HEK293 (cell line): Measurements from ENCODE around the gene SPEG.

ENCODE experiments used
- CTCF ChIA-PET: fragments of 350-600 bp; formaldehyde crosslinking; extraction: SDS; loops from one replicate; lab custom pipeline; 2021; ENCODE audit warnings: antibody characterized with exemption; lab: Yijun Ruan, JAX
- POLR2A ChIA-PET: fragments of 300-600 bp; formaldehyde crosslinking; extraction: SDS; loops from one replicate; lab custom pipeline; 2020; ENCODE audit warnings: antibody characterized with exemption, inconsistent platforms; lab: Yijun Ruan, JAX
- H3K27ac ChIP-seq: fragments of 200-500 bp; sonication (Bioruptor generic); 2 replicates; pipeline ENCODE4 v1.5.1; 2014; ENCODE audit warnings: low read depth, low read length, control low read depth, inconsistent platforms; ENCODE audit errors: extremely low read depth
- H3K36me3 ChIP-seq, 2 experiments: fragments of 200-500 bp in 1 of 2; sonication (Bioruptor generic) in 1 of 2; 1 replicate in 1 of 2; 2 replicates in 1 of 2; pipeline ENCODE4 v1.5.1; 2014 to 2017; ENCODE audit warnings: inconsistent platforms in 2 of 2, low read length in 2 of 2; ENCODE audit not compliant: control insufficient read depth in 2 of 2, insufficient read depth in 1 of 2
- H3K4me1 ChIP-seq: fragments of 200-500 bp; sonication (Bioruptor generic); 2 replicates; pipeline ENCODE4 v1.5.1; 2014; ENCODE audit warnings: mild to moderate bottlenecking, low read length, inconsistent platforms; ENCODE audit not compliant: control insufficient read depth, insufficient read depth
- H3K4me3 ChIP-seq: 2 replicates; pipeline ENCODE4 v1.5.1; 2011; ENCODE audit warnings: low read depth, mild to moderate bottlenecking, control low read depth, low read length, moderate library complexity
- H3K9me3 ChIP-seq: fragments of 200-500 bp; sonication (Bioruptor generic); 2 replicates; pipeline ENCODE4 v1.5.1; 2014; ENCODE audit warnings: low read depth, low read length, inconsistent platforms; ENCODE audit not compliant: control insufficient read depth, insufficient read depth
- BCL11B ChIP-seq: fragments of 450-650 bp; formaldehyde crosslinking; IDR thresholded peaks from 2 replicates; pipeline ENCODE4 v1.5.1; 2016; ENCODE audit warnings: low read depth, missing biosample characterization, missing genetic modification characterization
- FEZF1 ChIP-seq: fragments of 450-650 bp; formaldehyde crosslinking; IDR thresholded peaks from 2 replicates; pipeline ENCODE4 v1.5.1; 2016; ENCODE audit warnings: missing biosample characterization, missing genetic modification characterization
- GLI4 ChIP-seq: fragments of 450-650 bp; formaldehyde crosslinking; IDR thresholded peaks from 2 replicates; pipeline ENCODE4 v1.5.1; 2016; ENCODE audit warnings: missing biosample characterization, missing genetic modification characterization
- KLF1 ChIP-seq: fragments of 450-650 bp; formaldehyde crosslinking; IDR thresholded peaks from 2 replicates; pipeline ENCODE4 v1.5.1; 2016; ENCODE audit warnings: missing biosample characterization, missing genetic modification characterization
- MEIS1 ChIP-seq: sonication (generic); formaldehyde crosslinking; IDR thresholded peaks from 2 replicates; pipeline ENCODE4 v1.8.1; 2022; ENCODE audit warnings: missing genetic modification reagents, mild to moderate bottlenecking, borderline replicate concordance
- MZF1 ChIP-seq: fragments of 450-650 bp; formaldehyde crosslinking; IDR thresholded peaks from 2 replicates; pipeline ENCODE4 v1.5.1; 2017; ENCODE audit warnings: missing biosample characterization, missing genetic modification characterization, borderline replicate concordance
- SCRT1 ChIP-seq: fragments of 450-650 bp; formaldehyde crosslinking; IDR thresholded peaks from 2 replicates; pipeline ENCODE4 v1.5.1; 2016; ENCODE audit warnings: missing biosample characterization, missing genetic modification characterization, borderline replicate concordance
- SCRT2 ChIP-seq: fragments of 450-650 bp; formaldehyde crosslinking; IDR thresholded peaks from 2 replicates; pipeline ENCODE4 v1.5.1; 2016; ENCODE audit warnings: missing biosample characterization, missing genetic modification characterization
- ZBTB8A ChIP-seq: fragments of 450-650 bp; formaldehyde crosslinking; IDR thresholded peaks from 2 replicates; pipeline ENCODE4 v1.5.1; 2016; ENCODE audit warnings: missing biosample characterization, missing genetic modification characterization
- ZNF112 ChIP-seq: fragments of 450-650 bp; formaldehyde crosslinking; IDR thresholded peaks from 2 replicates; pipeline ENCODE4 v1.5.0; 2017; ENCODE audit warnings: missing biosample characterization, missing genetic modification characterization
- ZNF133 ChIP-seq: fragments of 450-650 bp; formaldehyde crosslinking; IDR thresholded peaks from 2 replicates; pipeline ENCODE4 v1.5.1; 2016; ENCODE audit warnings: missing biosample characterization, missing genetic modification characterization
- ZNF302 ChIP-seq: fragments of 450-650 bp; formaldehyde crosslinking; IDR thresholded peaks from 2 replicates; pipeline ENCODE4 v1.5.1; 2016; ENCODE audit warnings: missing biosample characterization, missing genetic modification characterization, low read depth
- ZNF311 ChIP-seq: fragments of 450-650 bp; formaldehyde crosslinking; IDR thresholded peaks from 2 replicates; pipeline ENCODE4 v1.5.1; 2017; ENCODE audit warnings: missing biosample characterization, missing genetic modification characterization, borderline replicate concordance
- ZNF404 ChIP-seq: fragments of 450-650 bp; formaldehyde crosslinking; IDR thresholded peaks from 2 replicates; pipeline ENCODE4 v1.5.1; 2017; ENCODE audit warnings: missing biosample characterization, missing genetic modification characterization
- ZNF423 ChIP-seq: fragments of 450-650 bp; formaldehyde crosslinking; IDR thresholded peaks from 2 replicates; pipeline ENCODE4 v1.5.1; 2016; ENCODE audit warnings: missing biosample characterization, missing genetic modification characterization
- ZNF521 ChIP-seq: fragments of 450-650 bp; formaldehyde crosslinking; IDR thresholded peaks from 2 replicates; pipeline ENCODE4 v1.5.1; 2017; ENCODE audit warnings: missing biosample characterization, mild to moderate bottlenecking, missing genetic modification characterization
- ZNF530 ChIP-seq: fragments of 450-650 bp; formaldehyde crosslinking; IDR thresholded peaks from 2 replicates; pipeline ENCODE4 v1.5.1; 2016; ENCODE audit warnings: low read depth, missing biosample characterization, missing genetic modification characterization
- ZNF544 ChIP-seq: fragments of 450-650 bp; formaldehyde crosslinking; IDR thresholded peaks from 2 replicates; pipeline ENCODE4 v1.5.0; 2017; ENCODE audit warnings: missing biosample characterization, missing genetic modification characterization
- ZNF561 ChIP-seq: fragments of 450-650 bp; IDR thresholded peaks from 2 replicates; pipeline ENCODE4 v1.5.1; 2018; ENCODE audit warnings: missing biosample characterization, missing genetic modification characterization, borderline replicate concordance
- ZNF600 ChIP-seq: fragments of 450-650 bp; formaldehyde crosslinking; IDR thresholded peaks from 2 replicates; pipeline ENCODE4 v1.5.1; 2016; ENCODE audit warnings: missing biosample characterization, missing genetic modification characterization
- ZNF707 ChIP-seq: fragments of 450-650 bp; formaldehyde crosslinking; IDR thresholded peaks from 2 replicates; pipeline ENCODE4 v1.5.1; 2016; ENCODE audit warnings: missing biosample characterization, missing genetic modification characterization
- ZNF777 ChIP-seq: fragments of 450-650 bp; formaldehyde crosslinking; IDR thresholded peaks from 2 replicates; pipeline ENCODE4 v1.5.1; 2017; ENCODE audit warnings: missing biosample characterization, missing genetic modification characterization, borderline replicate concordance
- ZXDB ChIP-seq: fragments of 450-650 bp; formaldehyde crosslinking; IDR thresholded peaks from 2 replicates; pipeline ENCODE4 v1.5.1; 2016; ENCODE audit warnings: missing biosample characterization, missing genetic modification characterization
- TF ChIP-seq, protein P1 (sequence below): fragments of 450-650 bp; formaldehyde crosslinking; IDR thresholded peaks from 2 replicates; pipeline ENCODE4 v1.5.1; 2016; ENCODE audit warnings: missing biosample characterization, missing genetic modification characterization
- TF ChIP-seq, protein P2 (sequence below): fragments of 450-650 bp; formaldehyde crosslinking; conservative IDR thresholded peaks from 2 replicates; pipeline ENCODE4 v1.5.1; 2016; ENCODE audit warnings: low read depth, missing biosample characterization, missing genetic modification characterization
- TF ChIP-seq, protein P3 (sequence below): fragments of 450-650 bp; formaldehyde crosslinking; IDR thresholded peaks from 2 replicates; pipeline ENCODE4 v1.5.1; 2016; ENCODE audit warnings: missing biosample characterization, missing genetic modification characterization

SPEG gene

DNA sequence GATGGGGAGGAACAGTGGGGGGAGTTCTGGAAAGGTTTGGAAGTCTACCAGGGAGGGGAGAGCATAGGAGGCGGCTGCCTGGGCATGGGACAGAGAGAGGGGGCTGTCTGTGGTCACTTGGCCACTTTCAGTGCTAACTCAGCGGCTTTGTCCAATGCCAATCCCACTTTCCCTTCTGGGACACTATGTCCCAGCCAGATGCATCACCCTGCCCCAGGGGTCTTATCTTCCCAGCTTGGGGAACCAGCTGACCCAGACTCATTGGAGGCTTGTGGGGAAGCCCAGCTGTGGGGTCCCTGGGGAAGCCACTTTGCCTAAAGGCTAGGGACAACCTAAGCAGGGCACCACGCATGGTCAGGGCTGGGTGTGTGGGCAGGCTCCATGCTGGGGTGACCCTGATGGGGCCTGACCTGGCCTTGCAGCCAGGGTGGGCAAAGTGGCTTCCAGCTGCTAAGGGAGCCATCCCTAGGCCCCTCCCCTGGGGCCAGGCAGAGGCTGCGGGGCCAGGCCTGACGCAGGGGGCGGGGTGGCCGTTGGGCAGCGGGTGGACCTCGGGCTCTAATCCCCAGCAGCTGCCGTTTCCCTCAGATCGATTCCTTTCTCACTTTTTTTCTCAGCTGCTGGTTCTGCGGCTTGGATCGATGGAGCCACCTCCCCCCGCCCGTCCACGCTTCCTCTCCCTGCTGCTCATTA is 78.0 kb downstream of the SPEG start (continued):
- TF ChIP-seq ZNF404 (tag by site-specific recombination): no peak

DNA sequence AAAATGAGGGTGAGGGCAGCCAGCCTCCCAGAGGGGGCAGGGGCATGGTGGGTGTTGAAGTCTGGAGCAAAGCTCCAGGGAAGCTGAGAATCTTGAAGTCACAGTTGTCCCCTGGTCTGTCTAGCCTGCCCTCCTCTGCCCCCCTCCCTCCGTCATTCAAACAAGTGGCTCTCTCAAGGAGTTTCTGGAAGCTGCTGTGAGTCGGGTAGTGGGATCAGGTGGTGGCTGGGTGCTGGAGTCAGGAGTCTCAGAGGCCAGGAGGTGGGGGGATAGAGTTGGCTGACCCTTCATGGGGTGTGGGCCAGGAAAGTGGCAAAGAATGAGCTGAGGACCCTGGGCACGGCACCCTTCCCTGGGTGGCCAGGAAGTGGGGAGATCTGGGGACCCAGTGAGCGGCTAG is 79.1 kb downstream of the SPEG start:
- TF ChIP-seq, protein P1, sequence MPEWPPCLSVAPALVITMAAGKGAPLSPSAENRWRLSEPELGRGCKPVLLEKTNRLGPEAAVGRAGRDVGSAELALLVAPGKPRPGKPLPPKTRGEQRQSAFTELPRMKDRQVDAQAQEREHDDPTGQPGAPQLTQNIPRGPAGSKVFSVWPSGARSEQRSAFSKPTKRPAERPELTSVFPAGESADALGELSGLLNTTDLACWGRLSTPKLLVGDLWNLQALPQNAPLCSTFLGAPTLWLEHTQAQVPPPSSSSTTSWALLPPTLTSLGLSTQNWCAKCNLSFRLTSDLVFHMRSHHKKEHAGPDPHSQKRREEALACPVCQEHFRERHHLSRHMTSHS: no peak
- TF ChIP-seq ZNF423 (tag by site-specific recombination): no peak
- TF ChIP-seq SCRT2 (tag by site-specific recombination): peak; percentile 94
- TF ChIP-seq SCRT1 (tag by site-specific recombination): peak; percentile 56; the same call in 1 of the 2 replicates
- Histone ChIP-seq H3K9me3 (no peaks in the 10 kb centered on the region), H3K36me3 (no peaks in the 10 kb centered on the region), H3K4me3 (no peak overlapping the region), H3K4me1 (no peaks in the 10 kb centered on the region), H3K27ac (no peak overlapping the region)
- ChIA-PET CTCF (interaction anchor here (0.6 to 9.5 kb wide), 6 partner anchors 13 to 140 kb away, joined by 3 to 150 read pairs (median 4); partner anchors contain the start of gene GMPPA), POLR2A (interaction anchor here (2.4 kb wide), 1 partner anchor 15 kb away, joined by 8 read pairs; the partner anchor contains the start of gene GMPPA)

DNA sequence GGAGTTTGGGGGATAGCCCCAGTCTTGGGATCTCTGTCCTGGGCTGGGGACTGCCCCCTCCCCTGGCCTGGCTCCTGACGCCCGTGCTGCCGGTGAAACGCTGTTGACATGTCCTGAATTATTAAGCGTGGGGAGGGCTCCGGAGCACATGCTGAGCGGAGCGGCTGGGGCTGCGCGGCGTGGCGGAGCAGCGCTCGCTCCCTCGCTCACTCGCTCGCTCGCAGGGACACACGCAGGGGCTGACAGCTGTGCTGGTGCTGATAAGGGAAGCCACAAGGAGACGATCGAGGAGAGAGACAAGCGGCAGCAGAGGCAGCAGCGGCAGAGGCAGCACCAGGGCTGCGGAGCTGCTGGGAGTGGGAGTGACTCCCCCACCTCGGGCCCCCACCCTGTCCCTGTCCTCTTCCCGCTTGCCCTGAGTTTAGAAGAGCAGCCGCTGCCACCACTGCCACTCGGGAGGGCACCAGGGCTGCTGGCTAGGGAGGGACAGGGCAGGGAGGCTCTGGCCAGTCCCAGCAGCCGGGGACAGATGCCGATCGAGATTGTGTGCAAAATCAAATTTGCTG is 79.6 kb downstream of the SPEG start, which contains the start of gene ASIC4:
Gene ASIC4, plus strand, starts transcription at position 287 of the 566 bp plus-strand sequence. Its CDS starts 243 bp downstream, at position 530.
- POLR2A ChIA-PET: interaction anchor here (2.4 kb wide), 1 partner anchor 16 kb away, joined by 8 read pairs; the partner anchor contains the start of gene GMPPA
- no peak for TF ChIP-seq FEZF1 (tag by site-specific recombination)
- TF ChIP-seq ZNF521: no peak
- TF ChIP-seq GLI4 (tag by site-specific recombination): no peak
- no peak for TF ChIP-seq ZNF530 (tag by site-specific recombination)
- no peak for TF ChIP-seq MZF1 (tag by site-specific recombination)
- TF ChIP-seq ZXDB (tag by site-specific recombination): peak; percentile 67
- no peak for TF ChIP-seq BCL11B
- no peak for TF ChIP-seq KLF1 (tag by site-specific recombination)
- no peak for TF ChIP-seq ZNF133 (tag by site-specific recombination)
- no peak for TF ChIP-seq ZNF561 (tag by site-specific recombination)
- peak; percentile 66 for TF ChIP-seq ZNF600 (tag by site-specific recombination)
- TF ChIP-seq ZNF311: no peak
- TF ChIP-seq, protein P2, sequence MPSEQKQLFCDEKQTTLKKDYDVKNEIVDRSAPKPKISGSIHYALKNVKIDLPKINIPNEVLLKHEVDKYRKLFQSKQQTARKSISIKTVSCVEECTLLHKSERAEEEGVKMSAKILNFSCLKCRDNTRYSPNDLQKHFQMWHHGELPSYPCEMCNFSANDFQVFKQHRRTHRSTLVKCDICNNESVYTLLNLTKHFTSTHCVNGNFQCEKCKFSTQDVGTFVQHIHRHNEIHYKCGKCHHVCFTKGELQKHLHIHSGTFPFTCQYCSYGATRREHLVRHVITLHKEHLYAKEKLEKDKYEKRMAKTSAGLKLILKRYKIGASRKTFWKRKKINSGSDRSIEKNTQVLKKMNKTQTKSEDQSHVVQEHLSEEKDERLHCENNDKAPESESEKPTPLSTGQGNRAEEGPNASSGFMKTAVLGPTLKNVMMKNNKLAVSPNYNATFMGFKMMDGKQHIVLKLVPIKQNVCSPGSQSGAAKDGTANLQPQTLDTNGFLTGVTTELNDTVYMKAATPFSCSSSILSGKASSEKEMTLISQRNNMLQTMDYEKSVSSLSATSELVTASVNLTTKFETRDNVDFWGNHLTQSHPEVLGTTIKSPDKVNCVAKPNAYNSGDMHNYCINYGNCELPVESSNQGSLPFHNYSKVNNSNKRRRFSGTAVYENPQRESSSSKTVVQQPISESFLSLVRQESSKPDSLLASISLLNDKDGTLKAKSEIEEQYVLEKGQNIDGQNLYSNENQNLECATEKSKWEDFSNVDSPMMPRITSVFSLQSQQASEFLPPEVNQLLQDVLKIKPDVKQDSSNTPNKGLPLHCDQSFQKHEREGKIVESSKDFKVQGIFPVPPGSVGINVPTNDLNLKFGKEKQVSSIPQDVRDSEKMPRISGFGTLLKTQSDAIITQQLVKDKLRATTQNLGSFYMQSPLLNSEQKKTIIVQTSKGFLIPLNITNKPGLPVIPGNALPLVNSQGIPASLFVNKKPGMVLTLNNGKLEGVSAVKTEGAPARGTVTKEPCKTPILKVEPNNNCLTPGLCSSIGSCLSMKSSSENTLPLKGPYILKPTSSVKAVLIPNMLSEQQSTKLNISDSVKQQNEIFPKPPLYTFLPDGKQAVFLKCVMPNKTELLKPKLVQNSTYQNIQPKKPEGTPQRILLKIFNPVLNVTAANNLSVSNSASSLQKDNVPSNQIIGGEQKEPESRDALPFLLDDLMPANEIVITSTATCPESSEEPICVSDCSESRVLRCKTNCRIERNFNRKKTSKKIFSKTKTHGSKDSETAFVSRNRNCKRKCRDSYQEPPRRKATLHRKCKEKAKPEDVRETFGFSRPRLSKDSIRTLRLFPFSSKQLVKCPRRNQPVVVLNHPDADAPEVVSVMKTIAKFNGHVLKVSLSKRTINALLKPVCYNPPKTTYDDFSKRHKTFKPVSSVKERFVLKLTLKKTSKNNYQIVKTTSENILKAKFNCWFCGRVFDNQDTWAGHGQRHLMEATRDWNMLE (tag by site-specific recombination): no peak
- no peak for TF ChIP-seq ZNF707 (tag by site-specific recombination)
- TF ChIP-seq ZNF112 (tag by site-specific recombination): no peak
- no peak for TF ChIP-seq ZBTB8A (tag by site-specific recombination)
- no peak for TF ChIP-seq ZNF777 (tag by site-specific recombination)
- no peak for TF ChIP-seq MEIS1 (CRISPR knock-in tag)
- TF ChIP-seq ZNF302 (tag by site-specific recombination): no peak
- no peak for TF ChIP-seq ZNF544
- TF ChIP-seq, protein P3, sequence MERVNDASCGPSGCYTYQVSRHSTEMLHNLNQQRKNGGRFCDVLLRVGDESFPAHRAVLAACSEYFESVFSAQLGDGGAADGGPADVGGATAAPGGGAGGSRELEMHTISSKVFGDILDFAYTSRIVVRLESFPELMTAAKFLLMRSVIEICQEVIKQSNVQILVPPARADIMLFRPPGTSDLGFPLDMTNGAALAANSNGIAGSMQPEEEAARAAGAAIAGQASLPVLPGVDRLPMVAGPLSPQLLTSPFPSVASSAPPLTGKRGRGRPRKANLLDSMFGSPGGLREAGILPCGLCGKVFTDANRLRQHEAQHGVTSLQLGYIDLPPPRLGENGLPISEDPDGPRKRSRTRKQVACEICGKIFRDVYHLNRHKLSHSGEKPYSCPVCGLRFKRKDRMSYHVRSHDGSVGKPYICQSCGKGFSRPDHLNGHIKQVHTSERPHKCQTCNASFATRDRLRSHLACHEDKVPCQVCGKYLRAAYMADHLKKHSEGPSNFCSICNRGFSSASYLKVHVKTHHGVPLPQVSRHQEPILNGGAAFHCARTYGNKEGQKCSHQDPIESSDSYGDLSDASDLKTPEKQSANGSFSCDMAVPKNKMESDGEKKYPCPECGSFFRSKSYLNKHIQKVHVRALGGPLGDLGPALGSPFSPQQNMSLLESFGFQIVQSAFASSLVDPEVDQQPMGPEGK: peak; percentile 39

More for the DNA sequence above, 79.6 kb downstream of the SPEG start, which contains the start of gene ASIC4:
- no peaks in the 10 kb centered on the region for H3K9me3 ChIP-seq
- no peaks in the 10 kb centered on the region for H3K4me1 ChIP-seq
- no peaks in the 10 kb centered on the region for H3K36me3 ChIP-seq
- H3K4me3 ChIP-seq: no peak within 1 kb of the TSS
- H3K27ac ChIP-seq: no peak within 1 kb of the TSS
- CTCF ChIA-PET: interaction anchor here (0.6 to 9.5 kb wide), 6 partner anchors 13 to 139 kb away, joined by 3 to 150 read pairs (median 4); partner anchors contain the start of gene GMPPA
